Activated T-helper 2 cell treated with anti-CD3 and anti-CD28 coated beads, Interferon-gamma antibody, Interleukin-2, Interleukin-4, amounts not matched to agents 10 μg/mL and 5 μg/mL and 100 μg/mL, durations not matched to agents 14 hours and 24 hours and 36 hours (primary cell): ENCODE data around the gene HDAC5. TPM values are rescaled to one million over a fixed set of nuclear protein-coding genes. Genes with fewer than 3 reads are reported as not detected.
"Not testable (repeated sequence)": the region's sequence is repeated elsewhere in the genome, so short reads cannot be mapped to it uniquely, and the experiment has no call there.

Experiments used
- DNase-seq: peaks from one replicate; pipeline ENCODE4 v3.0.0; 2021; ENCODE audit warnings: low spot score
- H3K27ac Mint-ChIP-seq: one replicate; pipeline ENCODE4 v1.8.0; 2021; ENCODE audit warnings: mixed read lengths
- H3K27me3 Mint-ChIP-seq: one replicate; pipeline ENCODE4 v1.8.0; 2021; ENCODE audit warnings: low read depth, mixed read lengths
- H3K36me3 Mint-ChIP-seq: one replicate; pipeline ENCODE4 v1.8.0; 2021; ENCODE audit warnings: low read depth, mixed read lengths
- H3K4me1 Mint-ChIP-seq: one replicate; pipeline ENCODE4 v1.8.0; 2021; ENCODE audit warnings: low read depth, mixed read lengths
- H3K4me3 Mint-ChIP-seq: one replicate; pipeline ENCODE4 v1.8.0; 2021; ENCODE audit warnings: low read depth, mild to moderate bottlenecking, moderate library complexity, mixed read lengths
- H3K9me3 Mint-ChIP-seq: one replicate; pipeline ENCODE4 v1.8.0; 2021; ENCODE audit warnings: mixed read lengths
- intact Hi-C: fragments of 100-400 bp; cut with micrococcal nuclease; formaldehyde crosslinking; loops from one replicate; pipeline ENCODE4 v1.15.1; 2023
- total RNA-seq: library from RNA; stranded (reverse); gene quantifications from 2 replicates; pipeline ENCODE4 v1.2.3, GENCODE V29; 2022

HDAC5 gene
- total RNA-seq, 1 donor from 2014 or later = 18.7 TPM

DNA sequence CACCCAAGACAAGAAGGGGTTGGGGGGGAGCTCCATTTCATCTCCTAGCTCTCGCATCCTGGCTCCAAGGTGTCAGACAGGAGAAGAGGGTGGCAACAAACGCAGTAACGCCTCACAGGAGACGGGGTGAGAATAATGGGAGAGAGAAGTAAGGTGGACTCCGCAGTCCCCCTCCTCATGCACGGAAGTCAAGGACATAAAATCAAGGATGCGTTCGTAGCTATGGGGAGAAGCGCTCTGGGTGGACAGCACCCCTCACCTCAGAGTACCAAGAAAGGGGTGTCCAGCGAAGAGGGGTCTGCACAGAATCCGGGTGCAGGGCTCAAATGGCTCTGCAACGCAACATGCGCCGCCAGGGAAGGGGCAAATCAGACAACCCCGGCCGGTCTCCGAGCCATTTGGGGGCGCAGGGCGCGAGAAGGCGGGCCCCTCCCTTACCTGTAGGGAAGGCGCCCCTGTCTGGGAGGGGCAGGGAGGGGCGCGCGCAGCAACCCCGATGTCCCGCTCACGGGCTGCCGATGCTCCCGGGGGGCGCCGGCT, 555 bp downstream of the HDAC5 start:
- Mint-ChIP-seq H3K4me3 (peak overlapping the region; percentile 86), H3K9me3 (no peaks in the 10 kb centered on the region), H3K27me3 (peaks cover 9% of the 10 kb centered on the region), H3K36me3 (no peaks in the 10 kb centered on the region), H3K27ac (peak overlapping the region; percentile 72), H3K4me1 (peaks cover 17% of the 10 kb centered on the region)
- no peak for DNase-seq
- intact Hi-C loops = loop anchor here (1.0 to 5.0 kb wide), 4 partner anchors 18 to 202 kb away; partner anchors contain the start of genes G6PC3 and HROB

- H3K27ac Mint-ChIP-seq = peak overlapping the region; percentile 72
- DNase-seq = no peak
- intact Hi-C loops = loop anchor here (2.0 to 5.0 kb wide), 2 partner anchors 35 to 50 kb away; partner anchors contain the start of gene G6PC3
- no peaks in the 10 kb centered on the region for H3K9me3 Mint-ChIP-seq
- no peaks in the 10 kb centered on the region for H3K36me3 Mint-ChIP-seq
- H3K4me3 Mint-ChIP-seq = peak overlapping the region; percentile 86
- peaks cover 9% of the 10 kb centered on the region for H3K27me3 Mint-ChIP-seq
- peaks cover 17% of the 10 kb centered on the region for H3K4me1 Mint-ChIP-seq
Observed at GRCh38 chr17:44121997-44122815, 1.2 kb downstream of the HDAC5 start.

- Mint-ChIP-seq H3K27ac (no peak overlapping the region), H3K4me1 (peaks cover 17% of the 10 kb centered on the region), H3K4me3 (no peak overlapping the region), H3K36me3 (no peaks in the 10 kb centered on the region), H3K27me3 (peaks cover 9% of the 10 kb centered on the region), H3K9me3 (no peaks in the 10 kb centered on the region)
- intact Hi-C loops = loop anchor here (5.0 kb wide), 1 partner anchor 49 kb away; the partner anchor contains the start of gene G6PC3
- no peak for DNase-seq
Observed at GRCh38 chr17:44120851-44121605, 2.4 kb downstream of the HDAC5 start.

DNA sequence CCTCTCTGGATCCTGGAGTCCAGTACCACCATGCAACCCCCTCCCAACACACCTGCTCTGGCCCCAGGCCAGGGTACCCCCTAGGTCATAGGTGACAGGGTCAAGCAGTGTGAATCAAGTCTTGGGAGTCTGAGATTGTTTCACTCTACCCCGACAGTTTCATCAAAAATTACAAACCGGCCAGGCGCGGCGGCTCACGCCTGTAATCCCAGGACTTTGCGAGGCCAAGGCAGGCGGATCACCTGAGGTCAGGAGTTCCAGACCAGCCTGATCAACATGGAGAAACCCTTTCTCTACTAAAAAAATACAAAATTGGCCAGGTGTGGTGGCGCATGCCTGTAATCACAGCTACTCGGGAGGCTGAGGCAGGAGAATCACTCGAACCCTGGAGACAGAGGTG, 3.2 kb downstream of the HDAC5 start:
- DNase-seq, H3K36me3 Mint-ChIP-seq, H3K27me3 Mint-ChIP-seq, H3K27ac Mint-ChIP-seq, H3K9me3 Mint-ChIP-seq, H3K4me3 Mint-ChIP-seq: not testable (repeated sequence)
- peaks cover 17% of the 10 kb centered on the region for H3K4me1 Mint-ChIP-seq
- intact Hi-C loops = loop anchor here (5.0 kb wide), 1 partner anchor 48 kb away; the partner anchor contains the start of gene G6PC3

DNA sequence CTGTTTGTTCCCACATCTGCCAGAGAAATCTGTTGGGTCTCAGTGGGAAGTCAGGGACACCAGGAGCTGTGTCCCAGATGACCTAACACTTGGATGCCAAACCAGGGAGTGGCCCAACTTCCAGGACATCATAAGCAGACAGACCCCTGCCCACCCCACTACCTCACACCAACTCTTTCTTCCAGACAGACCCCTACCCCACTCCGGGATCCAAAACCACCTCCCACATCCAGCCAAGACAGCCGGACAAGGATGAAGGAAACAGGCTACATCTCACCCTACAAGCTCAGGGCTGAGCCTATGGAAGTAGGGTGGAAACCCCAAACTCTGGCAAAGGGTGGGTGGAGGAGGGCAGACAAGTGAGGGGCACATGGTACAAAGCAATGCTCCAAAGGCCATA, 3.6 kb downstream of the HDAC5 start:
- Mint-ChIP-seq H3K36me3 (no peaks in the 10 kb centered on the region), H3K27ac (no peak overlapping the region), H3K27me3 (peaks cover 9% of the 10 kb centered on the region), H3K4me1 (peaks cover 17% of the 10 kb centered on the region), H3K9me3 (no peaks in the 10 kb centered on the region), H3K4me3 (no peak overlapping the region)
- intact Hi-C loops = loop anchor here (5.0 kb wide), 1 partner anchor 47 kb away; the partner anchor contains the start of gene G6PC3
- no peak for DNase-seq

DNA sequence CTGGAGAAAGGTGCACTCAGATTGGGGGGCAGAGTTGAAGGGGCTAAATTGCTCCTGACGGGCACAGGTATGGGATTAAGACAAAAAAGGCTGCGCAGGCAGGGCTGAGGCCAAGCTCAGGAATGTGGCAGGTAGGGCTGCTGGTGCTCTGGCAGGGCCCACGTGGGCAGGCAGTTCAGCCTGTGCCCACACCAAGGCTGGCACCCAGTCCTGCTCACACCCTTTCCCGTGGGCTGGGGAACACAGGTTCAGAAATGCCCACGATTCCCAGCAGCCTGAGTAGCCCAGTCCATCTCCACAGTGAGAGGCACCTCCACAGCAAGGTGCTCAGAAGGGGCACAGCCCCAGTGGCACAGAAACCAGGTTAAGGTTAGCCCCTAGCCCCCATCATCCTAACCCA, 4.4 kb downstream of the HDAC5 start:
- Mint-ChIP-seq H3K4me1 (peaks cover 14% of the 10 kb centered on the region), H3K4me3 (no peak overlapping the region)

DNA sequence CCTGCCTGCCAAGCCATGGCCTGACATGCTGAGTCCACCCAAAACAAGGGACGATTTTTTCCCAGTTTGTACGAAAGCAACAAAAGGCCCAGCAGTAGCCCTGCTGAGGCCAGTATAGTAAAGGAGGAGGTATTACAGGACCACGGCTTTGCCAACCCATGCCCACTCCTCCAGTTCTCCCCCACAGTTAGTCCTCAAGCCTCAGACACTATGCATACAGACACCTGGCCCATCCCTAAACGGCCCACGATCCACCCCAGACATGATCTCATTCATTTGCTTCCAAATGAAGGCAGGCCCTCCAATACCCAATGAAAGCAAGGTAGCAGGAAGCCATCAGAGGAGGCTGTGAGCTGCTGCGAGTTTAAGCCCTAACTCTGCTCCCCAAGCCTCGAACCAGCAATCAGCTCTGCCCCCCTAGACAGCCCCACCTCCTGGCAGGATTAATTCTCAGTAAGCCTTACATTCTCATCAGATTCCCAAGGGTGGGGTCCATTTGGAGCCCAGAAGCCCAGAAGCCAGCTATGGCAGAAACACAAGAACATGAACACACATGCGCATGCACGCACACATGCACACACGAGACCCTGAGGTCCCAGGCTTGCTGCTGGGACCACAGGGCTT, 4.9 kb downstream of the HDAC5 start:
- peaks cover 12% of the 10 kb centered on the region for H3K4me1 Mint-ChIP-seq
- no peaks in the 10 kb centered on the region for H3K36me3 Mint-ChIP-seq
- intact Hi-C loops = no loop called here
- no peak overlapping the region for H3K4me3 Mint-ChIP-seq
- no peak overlapping the region for H3K27ac Mint-ChIP-seq
- DNase-seq = no peak
- H3K27me3 Mint-ChIP-seq = peaks cover 9% of the 10 kb centered on the region
- H3K9me3 Mint-ChIP-seq = no peaks in the 10 kb centered on the region

More for the DNA sequence above, 4.4 kb downstream of the HDAC5 start:
- no peak for DNase-seq
- Mint-ChIP-seq H3K9me3 (no peaks in the 10 kb centered on the region), H3K27me3 (peaks cover 9% of the 10 kb centered on the region), H3K36me3 (no peaks in the 10 kb centered on the region), H3K27ac (no peak overlapping the region)
- intact Hi-C loops = no loop called here

DNA sequence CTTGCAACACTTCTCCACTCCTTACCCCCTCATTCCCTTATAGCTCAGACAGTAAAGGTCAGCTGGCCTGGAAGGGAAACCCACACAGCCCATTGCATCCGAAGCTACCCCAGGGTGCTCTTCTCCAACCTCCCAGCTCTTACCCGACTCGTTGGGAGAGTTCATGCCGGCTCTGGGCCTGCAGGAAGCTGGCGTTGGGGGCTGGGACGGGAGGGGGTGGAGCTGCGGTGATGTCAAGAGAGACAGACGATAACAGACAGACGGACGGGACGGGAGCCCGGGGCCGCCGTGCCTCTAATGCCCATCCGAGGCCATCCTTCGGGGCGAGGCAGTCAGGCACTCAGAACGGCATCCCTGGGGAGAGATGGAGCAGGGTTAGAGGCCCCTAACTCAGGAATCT, 6.1 kb downstream of the HDAC5 start:
- Mint-ChIP-seq H3K27me3 (peaks cover 5% of the 10 kb centered on the region), H3K9me3 (no peaks in the 10 kb centered on the region), H3K27ac (no peak overlapping the region), H3K4me3 (no peak overlapping the region), H3K4me1 (peaks cover 8% of the 10 kb centered on the region), H3K36me3 (no peaks in the 10 kb centered on the region)
- intact Hi-C loops = no loop called here
- no peak for DNase-seq

- DNase-seq = no peak
Observed at GRCh38 chr17:44115585-44116415, 7.6 kb downstream of the HDAC5 start.

GRCh38 chr17:44113868-44114840, 9.3 kb downstream of the HDAC5 start:
- H3K4me1 Mint-ChIP-seq = no peaks in the 10 kb centered on the region
- DNase-seq = no peak
- no peak overlapping the region for H3K4me3 Mint-ChIP-seq
- intact Hi-C loops = no loop called here
- H3K9me3 Mint-ChIP-seq = no peaks in the 10 kb centered on the region
- no peak overlapping the region for H3K27ac Mint-ChIP-seq
- no peaks in the 10 kb centered on the region for H3K27me3 Mint-ChIP-seq
- H3K36me3 Mint-ChIP-seq = no peaks in the 10 kb centered on the region

More at GRCh38 chr17:44115585-44116415, 7.6 kb downstream of the HDAC5 start:
- no peaks in the 10 kb centered on the region for H3K4me1 Mint-ChIP-seq
- H3K36me3 Mint-ChIP-seq = no peaks in the 10 kb centered on the region
- H3K4me3 Mint-ChIP-seq = no peak overlapping the region
- no peaks in the 10 kb centered on the region for H3K27me3 Mint-ChIP-seq
- no peak overlapping the region for H3K27ac Mint-ChIP-seq
- intact Hi-C loops = no loop called here
- H3K9me3 Mint-ChIP-seq = no peaks in the 10 kb centered on the region

DNA sequence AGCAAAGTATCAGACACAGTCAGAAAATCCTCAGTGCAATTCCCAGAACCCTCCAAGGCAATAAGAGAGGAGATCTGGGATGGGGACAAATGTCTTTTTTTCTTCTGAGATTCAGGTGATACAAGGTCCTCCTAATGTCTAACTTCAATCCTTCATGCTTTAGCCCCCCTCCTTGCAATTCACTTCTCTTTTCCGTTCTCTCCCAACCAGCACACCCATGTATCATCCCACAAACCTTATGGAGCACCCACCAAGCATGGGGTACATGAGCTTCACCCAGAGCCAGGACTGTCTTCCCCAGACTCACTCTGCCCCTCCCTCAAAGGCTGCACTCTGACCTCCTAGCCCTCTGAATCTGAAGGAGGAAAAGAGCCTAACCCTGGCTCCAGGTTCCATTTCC, 10.1 kb downstream of the HDAC5 start:
- Mint-ChIP-seq H3K9me3 (no peaks in the 10 kb centered on the region), H3K27me3 (no peaks in the 10 kb centered on the region), H3K4me3 (no peak overlapping the region), H3K27ac (no peak overlapping the region), H3K36me3 (no peaks in the 10 kb centered on the region), H3K4me1 (no peaks in the 10 kb centered on the region)
- no peak for DNase-seq
- intact Hi-C loops = no loop called here
